ENCODE data around the gene CELA1.

CELA1 gene

GRCh38 chr12:51335931-51336330, 10.5 kb downstream of the CELA1 start:
- H3K9me3 Mint-ChIP-seq: no peaks in the 10 kb centered on the region
- no peak for TF ChIP-seq CTCF (IDR thresholded peaks at IDR 0.05)
- no peak overlapping the region for H3K27ac Mint-ChIP-seq
- H3K36me3 Mint-ChIP-seq (ENCODE audit: low read depth): no peaks in the 10 kb centered on the region
- DNase-seq: no peak
- peaks cover 21% of the 10 kb centered on the region for H3K27me3 Mint-ChIP-seq (ENCODE audit: low read depth, poor library complexity)
- no peak overlapping the region for H3K4me3 Mint-ChIP-seq
- H3K4me1 Mint-ChIP-seq: peaks cover 6% of the 10 kb centered on the region

- H3K36me3 Mint-ChIP-seq (ENCODE audit: low read depth): no peaks in the 10 kb centered on the region
- no peak overlapping the region for H3K4me3 Mint-ChIP-seq
- peaks cover 11% of the 10 kb centered on the region for H3K4me1 Mint-ChIP-seq
- peaks cover 23% of the 10 kb centered on the region for H3K27me3 Mint-ChIP-seq (ENCODE audit: low read depth, poor library complexity)
- no peak overlapping the region for H3K27ac Mint-ChIP-seq
- H3K9me3 Mint-ChIP-seq: no peaks in the 10 kb centered on the region
- DNase-seq: no peak
- no peak for TF ChIP-seq CTCF (IDR thresholded peaks at IDR 0.05)
These were observed 11.7 kb downstream of the CELA1 start for GRCh38 chr12:51334764-51335163.

- Mint-ChIP-seq H3K9me3 (no peaks in the 10 kb centered on the region), H3K27me3 (ENCODE audit: low read depth, poor library complexity) (peaks cover 21% of the 10 kb centered on the region), H3K36me3 (ENCODE audit: low read depth) (no peaks in the 10 kb centered on the region), H3K27ac (no peak overlapping the region), H3K4me3 (no peak overlapping the region), H3K4me1 (peaks cover 18% of the 10 kb centered on the region)
- DNase-seq: no peak
- TF ChIP-seq CTCF (IDR thresholded peaks at IDR 0.05): no peak
These were observed 12.9 kb downstream of the CELA1 start for GRCh38 chr12:51333536-51333935.

GRCh38 chr12:51330186-51330585, 16.3 kb downstream of the CELA1 start:
- no peak for TF ChIP-seq CTCF (IDR thresholded peaks at IDR 0.05)
- DNase-seq: no peak
- Mint-ChIP-seq H3K27ac (no peak overlapping the region), H3K4me1 (peaks cover 18% of the 10 kb centered on the region), H3K4me3 (no peak overlapping the region), H3K36me3 (ENCODE audit: low read depth) (no peaks in the 10 kb centered on the region), H3K9me3 (no peaks in the 10 kb centered on the region), H3K27me3 (ENCODE audit: low read depth, poor library complexity) (peaks cover 14% of the 10 kb centered on the region)

GRCh38 chr12:51329742-51330141, 16.7 kb downstream of the CELA1 start:
- no peaks in the 10 kb centered on the region for H3K36me3 Mint-ChIP-seq (ENCODE audit: low read depth)
- H3K4me3 Mint-ChIP-seq: no peak overlapping the region
- TF ChIP-seq CTCF (IDR thresholded peaks at IDR 0.05): no peak
- H3K4me1 Mint-ChIP-seq: peaks cover 18% of the 10 kb centered on the region
- no peaks in the 10 kb centered on the region for H3K9me3 Mint-ChIP-seq
- peaks cover 13% of the 10 kb centered on the region for H3K27me3 Mint-ChIP-seq (ENCODE audit: low read depth, poor library complexity)
- no peak overlapping the region for H3K27ac Mint-ChIP-seq
- DNase-seq: no peak

GRCh38 chr12:51328587-51328986, 17.9 kb downstream of the CELA1 start:
- no peak overlapping the region for H3K27ac Mint-ChIP-seq
- peaks cover 9% of the 10 kb centered on the region for H3K27me3 Mint-ChIP-seq (ENCODE audit: low read depth, poor library complexity)
- H3K9me3 Mint-ChIP-seq: no peaks in the 10 kb centered on the region
- H3K36me3 Mint-ChIP-seq (ENCODE audit: low read depth): no peaks in the 10 kb centered on the region
- H3K4me1 Mint-ChIP-seq: peaks cover 18% of the 10 kb centered on the region
- no peak overlapping the region for H3K4me3 Mint-ChIP-seq
- DNase-seq: no peak
- TF ChIP-seq CTCF (IDR thresholded peaks at IDR 0.05): no peak

Data from nephron progenitor cell (in vitro differentiated cells).